HG03095 (cell line): Measurements from ENCODE around the gene HCFC1.

Experiments
- ATAC-seq: cut with Tn5 transposase; IDR thresholded peaks from one replicate; pipeline ENCODE4 v1.9.1; 2021; ENCODE audit warnings: moderate library complexity; ENCODE audit not compliant: unreplicated experiment

HCFC1 gene

GRCh38 chrX:153941336-153942252 lies 30.0 kb downstream of the HCFC1 start:
- no peak for ATAC-seq

- ATAC-seq = no peak
These were observed 32.0 kb downstream of the HCFC1 start for GRCh38 chrX:153939573-153939972.

GRCh38 chrX:153938226-153938786 lies 33.3 kb downstream of the HCFC1 start:
- no peak for ATAC-seq

GRCh38 chrX:153937056-153937455 lies 34.6 kb downstream of the HCFC1 start:
- ATAC-seq = no peak

- ATAC-seq = no peak
These were observed 36.2 kb downstream of the HCFC1 start for GRCh38 chrX:153935326-153935851.

- peak; percentile 89 for ATAC-seq
These were observed 36.8 kb downstream of the HCFC1 start, which contains the start of gene NAA10 for GRCh38 chrX:153934762-153935325. Gene NAA10 (minus strand): TSS chrX:153935037. CDS start chrX:153934904, 133 bp downstream.

- no peak for ATAC-seq
These were observed 37.4 kb downstream of the HCFC1 start for GRCh38 chrX:153934148-153934761.

- ATAC-seq = no peak
These were observed 37.9 kb downstream of the HCFC1 start for GRCh38 chrX:153933748-153934147.

- no peak for ATAC-seq
These were observed 39.2 kb downstream of the HCFC1 start for GRCh38 chrX:153932220-153932915.

- no peak for ATAC-seq
These were observed 39.9 kb downstream of the HCFC1 start for GRCh38 chrX:153931748-153932147.

GRCh38 chrX:153931151-153931550 lies 40.5 kb downstream of the HCFC1 start:
- ATAC-seq = no peak

- no peak for ATAC-seq
These were observed 41.4 kb downstream of the HCFC1 start for GRCh38 chrX:153930011-153930910.

GRCh38 chrX:153929576-153929975 lies 42.0 kb downstream of the HCFC1 start:
- ATAC-seq = no peak

- ATAC-seq = no peak
These were observed 42.8 kb downstream of the HCFC1 start for GRCh38 chrX:153928846-153929245.

GRCh38 chrX:153927922-153928760 lies 43.5 kb downstream of the HCFC1 start:
- ATAC-seq = peak; percentile 63

GRCh38 chrX:153927672-153927921 lies 44.0 kb downstream of the HCFC1 start:
- no peak for ATAC-seq

GRCh38 chrX:153926858-153927671 lies 44.6 kb downstream of the HCFC1 start:
- peak; percentile 37 for ATAC-seq

GRCh38 chrX:153926552-153926857 lies 45.1 kb downstream of the HCFC1 start:
- ATAC-seq = no peak
